NT2/D1 (cell line): ENCODE results near the gene GMCL2.

Source experiments
- SUZ12 ChIP-seq: IDR thresholded peaks from 2 replicates; pipeline ENCODE4 v1.6.1; 2011; ENCODE audit not compliant: insufficient read length, insufficient read depth; ENCODE audit errors: extremely low read depth
- YY1 ChIP-seq: IDR thresholded peaks from 2 replicates; pipeline ENCODE4 v1.6.1; 2011; ENCODE audit not compliant: insufficient read length, insufficient read depth

DNA sequence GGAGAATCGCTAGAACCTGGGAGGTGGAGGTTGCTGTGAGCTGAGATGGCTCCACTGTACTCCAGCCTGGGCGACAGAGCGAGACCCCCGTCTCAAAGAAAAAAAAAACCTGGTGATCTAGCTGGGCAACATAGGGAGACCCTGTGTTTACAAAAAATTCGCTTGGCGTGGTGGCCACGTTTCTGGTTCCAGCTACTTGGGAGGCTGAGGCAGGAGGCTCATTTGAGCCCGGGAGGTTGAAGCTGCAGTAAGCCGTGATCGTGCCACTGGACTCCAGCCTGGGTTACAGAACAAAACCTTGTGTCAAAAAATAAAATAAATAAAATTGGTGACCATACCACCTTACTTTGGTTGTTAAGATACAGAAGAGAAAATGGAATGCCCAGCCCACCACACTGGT, 15.4 kb upstream of the GMCL2 start:
- TF ChIP-seq YY1 = no peak
- TF ChIP-seq SUZ12 = no peak
